Measurements from ENCODE around the gene FBN3.
"Not testable (repeated sequence)": the region's sequence is repeated elsewhere in the genome, so short reads cannot be mapped to it uniquely, and the experiment has no call there.

- peak; percentile 26; the same call in 1 of the 2 replicates for TF ChIP-seq CTCF (IDR thresholded peaks at IDR 0.05; ENCODE audit: low read length)
- not testable (repeated sequence) for TF ChIP-seq EZH2 (IDR thresholded peaks at IDR 0.05; ENCODE audit: borderline replicate concordance, low read length)
These were observed 4.6 kb upstream of the FBN3 start for GRCh38 chr19:8154014-8154413.

Measured in OCI-LY1 (cell line).